ENCODE measurements around the gene TPRN.

Gene TPRN

GRCh38 chr9:137223078-137223970 lies 22.8 kb upstream of the TPRN start:
- DNase-seq: peak; percentile 96 to 97

- no peak for DNase-seq
These were observed 21.9 kb upstream of the TPRN start, which contains the start of gene RNF208 for GRCh38 chr9:137222190-137223077. Gene RNF208 (minus strand): TSS chr9:137222240. CDS start chr9:137221212, 1,028 bp downstream.

- no peak for DNase-seq
These were observed 21.1 kb upstream of the TPRN start for GRCh38 chr9:137221506-137222111.

- DNase-seq: no peak
These were observed 20.6 kb upstream of the TPRN start for GRCh38 chr9:137221095-137221505.

- no peak for DNase-seq
These were observed 20.0 kb upstream of the TPRN start for GRCh38 chr9:137220317-137221094.

- no peak for DNase-seq
These were observed 19.3 kb upstream of the TPRN start for GRCh38 chr9:137219757-137220316.

GRCh38 chr9:137218754-137219271 lies 18.3 kb upstream of the TPRN start:
- peak in 1 of 2 experiments; percentile 39 for DNase-seq

GRCh38 chr9:137218212-137218753 lies 17.7 kb upstream of the TPRN start:
- DNase-seq: no peak

- DNase-seq: no peak
These were observed 17.0 kb upstream of the TPRN start for GRCh38 chr9:137217276-137218211.

GRCh38 chr9:137216188-137216965 lies 15.8 kb upstream of the TPRN start:
- DNase-seq: no peak

- DNase-seq: no peak
These were observed 14.8 kb upstream of the TPRN start for GRCh38 chr9:137215196-137215986.

GRCh38 chr9:137214620-137215019 lies 14.1 kb upstream of the TPRN start:
- DNase-seq: no peak

- DNase-seq: no peak
These were observed 12.9 kb upstream of the TPRN start for GRCh38 chr9:137213160-137214060.

GRCh38 chr9:137212520-137212919 lies 12.0 kb upstream of the TPRN start:
- no peak for DNase-seq

- DNase-seq: no peak
These were observed 11.0 kb upstream of the TPRN start for GRCh38 chr9:137211532-137211931.

- no peak for DNase-seq
These were observed 6.1 kb upstream of the TPRN start for GRCh38 chr9:137206602-137207001.

All from SHP77 (cell line).